Endodermal cell (in vitro differentiated cells): ENCODE results near the gene CTNNA2. TPM values are rescaled to one million over a fixed set of nuclear protein-coding genes. Genes with fewer than 3 reads are reported as not detected.

Source experiments
- DNase-seq: peaks from one replicate; pipeline ENCODE4 v3.0.0-alpha.2; 2017
- H3K27ac ChIP-seq: 2 replicates; pipeline ENCODE4 v1.5.1; 2013; ENCODE audit warnings: mild to moderate bottlenecking, low read depth, low read length, moderate library complexity
- H3K27me3 ChIP-seq: 2 replicates; pipeline ENCODE4 v1.6.1; 2013; ENCODE audit warnings: mild to moderate bottlenecking, low read length, moderate library complexity; ENCODE audit not compliant: insufficient read depth, control insufficient read depth, poor library complexity, severe bottlenecking
- H3K36me3 ChIP-seq: 2 replicates; pipeline ENCODE4 v1.7.0; 2013; ENCODE audit warnings: mild to moderate bottlenecking, low read length, moderate library complexity; ENCODE audit not compliant: control insufficient read depth, insufficient read depth
- H3K4me1 ChIP-seq: one replicate; pipeline ENCODE4 v1.7.0; 2013; ENCODE audit warnings: low read length; ENCODE audit not compliant: control insufficient read depth, insufficient read depth
- H3K4me3 ChIP-seq: 2 replicates; pipeline ENCODE4 v1.5.1; 2013; ENCODE audit warnings: mild to moderate bottlenecking, low read length, moderate library complexity
- H3K9ac ChIP-seq: 2 replicates; pipeline ENCODE4 v1.6.1; 2013; ENCODE audit warnings: mild to moderate bottlenecking, low read length, moderate library complexity; ENCODE audit not compliant: poor library complexity, severe bottlenecking; ENCODE audit errors: extremely low read depth
- H3K9me3 ChIP-seq: 2 replicates; pipeline ENCODE4 v1.6.1; 2013; ENCODE audit warnings: mild to moderate bottlenecking, low read length, moderate library complexity; ENCODE audit not compliant: control insufficient read depth
- H3K27ac Mint-ChIP-seq: 2 replicates; pipeline ENCODE4 v1.8.0; 2020; ENCODE audit warnings: mixed read lengths
- H3K27me3 Mint-ChIP-seq: 2 replicates; pipeline ENCODE4 v1.8.0; 2021; ENCODE audit warnings: mild to moderate bottlenecking, mixed read lengths; ENCODE audit not compliant: insufficient read depth
- H3K36me3 Mint-ChIP-seq: 2 replicates; pipeline ENCODE4 v1.8.0; 2020; ENCODE audit warnings: low read depth, mixed read lengths
- H3K4me1 Mint-ChIP-seq: 2 replicates; pipeline ENCODE4 v1.8.0; 2020; ENCODE audit warnings: mixed read lengths
- H3K4me3 Mint-ChIP-seq: 2 replicates; pipeline ENCODE4 v1.8.0; 2020; ENCODE audit warnings: mild to moderate bottlenecking, moderate library complexity, mixed read lengths
- H3K9me3 Mint-ChIP-seq: 2 replicates; pipeline ENCODE4 v1.8.0; 2020; ENCODE audit warnings: mild to moderate bottlenecking, mixed read lengths
- CTCF ChIP-seq: fragments of 200-600 bp; sonication (generic); conservative IDR thresholded peaks from 2 replicates; pipeline ENCODE4 v1.5.0; 2021; ENCODE audit warnings: antibody characterized with exemption, mild to moderate bottlenecking
- WGBS, 2 experiments: methylation state at CpG; one replicate each; pipeline versions ENCODE4 v1.1.5 to v1.1.7; 2013; ENCODE audit warnings: missing lambda C conversion rate in 2 of 2, mixed read lengths in 1 of 2; ENCODE audit not compliant: insufficient coverage in 1 of 2, insufficient read length in 1 of 2; 5-methylcytosine and 5-hydroxymethylcytosine counted together
- total RNA-seq, 2 donors: library from RNA; stranded (reverse); fragmentation: NEBNext Ultra II Directional in 1 of 2; extraction: Animal tissue kit (Norgen Biotek cat#: 25700) in 1 of 2; gene quantifications; 2 replicates in 1 of 2; 3 replicates in 1 of 2; pipeline ENCODE4 v1.2.1, GENCODE V29; 2021

The CTNNA2 gene
- total RNA-seq, 2 donors from 2014 or later, result 7.7 to 9.8 TPM

GRCh38 chr2:80078290-80079036, 565.6 kb downstream of the CTNNA2 start:
- Histone ChIP-seq H3K27ac (no peak overlapping the region), H3K4me1 (peaks cover 10% of the 10 kb centered on the region), H3K27me3 (no peaks in the 10 kb centered on the region), H3K9me3 (peaks cover 5% of the 10 kb centered on the region), H3K9ac (no peak overlapping the region), H3K36me3 (no peaks in the 10 kb centered on the region), H3K4me3 (no peak overlapping the region)
- H3K27me3 Mint-ChIP-seq, result no peaks in the 10 kb centered on the region
- peaks cover 31% of the 10 kb centered on the region for H3K4me1 Mint-ChIP-seq
- no peak overlapping the region for H3K27ac Mint-ChIP-seq
- no peak for TF ChIP-seq CTCF
- 91 to 100% methylated on average over 1 to 6 of the region's 6 CpGs for WGBS, 2 experiments
- H3K9me3 Mint-ChIP-seq, result peaks cover 6% of the 10 kb centered on the region
- DNase-seq, result no peak
- no peak overlapping the region for H3K4me3 Mint-ChIP-seq
- no peaks in the 10 kb centered on the region for H3K36me3 Mint-ChIP-seq

GRCh38 chr2:80080957-80081356, 568.1 kb downstream of the CTNNA2 start:
- H3K4me1 Mint-ChIP-seq, result peaks cover 38% of the 10 kb centered on the region
- H3K4me1 ChIP-seq, result peaks cover 16% of the 10 kb centered on the region
- no peaks in the 10 kb centered on the region for H3K36me3 ChIP-seq
- no peak overlapping the region for H3K4me3 ChIP-seq
- no peaks in the 10 kb centered on the region for H3K27me3 ChIP-seq
- H3K36me3 Mint-ChIP-seq, result no peaks in the 10 kb centered on the region
- peaks cover 5% of the 10 kb centered on the region for H3K9me3 ChIP-seq
- no peak for DNase-seq
- H3K27ac ChIP-seq, result no peak overlapping the region
- TF ChIP-seq CTCF, result no peak
- H3K9ac ChIP-seq, result no peak overlapping the region
- peaks cover 6% of the 10 kb centered on the region for H3K9me3 Mint-ChIP-seq
- WGBS, 2 experiments, result 87 to 100% methylated on average over 1 to 7 of the region's 9 CpGs
- no peak overlapping the region for H3K27ac Mint-ChIP-seq
- H3K4me3 Mint-ChIP-seq, result no peak overlapping the region
- H3K27me3 Mint-ChIP-seq, result no peaks in the 10 kb centered on the region

- no peaks in the 10 kb centered on the region for H3K36me3 Mint-ChIP-seq
- DNase-seq, result no peak
- Histone ChIP-seq H3K9ac (no peak overlapping the region), H3K36me3 (no peaks in the 10 kb centered on the region), H3K4me3 (no peak overlapping the region), H3K4me1 (peaks cover 28% of the 10 kb centered on the region), H3K27me3 (no peaks in the 10 kb centered on the region), H3K9me3 (no peaks in the 10 kb centered on the region), H3K27ac (no peak overlapping the region)
- TF ChIP-seq CTCF, result peak; percentile 36
- no peaks in the 10 kb centered on the region for H3K9me3 Mint-ChIP-seq
- H3K27me3 Mint-ChIP-seq, result no peaks in the 10 kb centered on the region
- H3K4me3 Mint-ChIP-seq, result no peak overlapping the region
- H3K4me1 Mint-ChIP-seq, result peaks cover 48% of the 10 kb centered on the region
- 66 to 100% methylated on average over 1 to 2 of the region's 2 CpGs for WGBS, 2 experiments
- H3K27ac Mint-ChIP-seq, result no peak overlapping the region
Measured at GRCh38 chr2:80086831-80087230, 574.0 kb downstream of the CTNNA2 start.
